Neuron (in vitro differentiated cells): Measurements from ENCODE around the gene CTIF.
"Not testable (repeated sequence)": the region's sequence is repeated elsewhere in the genome, so short reads cannot be mapped to it uniquely, and the experiment has no call there.

Experiments used
- H2AFZ ChIP-seq: one replicate; pipeline ENCODE4 v1.6.1; 2013; ENCODE audit warnings: low read depth, mild to moderate bottlenecking, inconsistent platforms, low read length, moderate library complexity
- H3K27me3 ChIP-seq: one replicate; pipeline ENCODE4 v1.6.1; 2013; ENCODE audit warnings: low read length; ENCODE audit not compliant: insufficient read depth
- H3K36me3 ChIP-seq: one replicate; pipeline ENCODE4 v1.6.1; 2013; ENCODE audit warnings: low read length; ENCODE audit not compliant: insufficient read depth
- H3K4me1 ChIP-seq: one replicate; pipeline ENCODE4 v1.6.1; 2013; ENCODE audit warnings: low read length; ENCODE audit not compliant: insufficient read depth
- H3K4me3 ChIP-seq: 2 replicates; pipeline ENCODE4 v1.5.1; 2013; ENCODE audit warnings: mild to moderate bottlenecking, low read length, moderate library complexity
- H3K9me3 ChIP-seq: one replicate; pipeline ENCODE4 v1.6.1; 2013; ENCODE audit warnings: low read length

Gene CTIF

GRCh38 chr18:48867978-48868377 is 329.1 kb downstream of the CTIF start:
- no peaks in the 10 kb centered on the region for H3K9me3 ChIP-seq
- H3K4me3 ChIP-seq, result no peak overlapping the region
- H3K27me3 ChIP-seq, result no peaks in the 10 kb centered on the region
- H3K36me3 ChIP-seq, result no peaks in the 10 kb centered on the region
- H2AFZ ChIP-seq, result no peak overlapping the region
- peaks cover 8% of the 10 kb centered on the region for H3K4me1 ChIP-seq

DNA sequence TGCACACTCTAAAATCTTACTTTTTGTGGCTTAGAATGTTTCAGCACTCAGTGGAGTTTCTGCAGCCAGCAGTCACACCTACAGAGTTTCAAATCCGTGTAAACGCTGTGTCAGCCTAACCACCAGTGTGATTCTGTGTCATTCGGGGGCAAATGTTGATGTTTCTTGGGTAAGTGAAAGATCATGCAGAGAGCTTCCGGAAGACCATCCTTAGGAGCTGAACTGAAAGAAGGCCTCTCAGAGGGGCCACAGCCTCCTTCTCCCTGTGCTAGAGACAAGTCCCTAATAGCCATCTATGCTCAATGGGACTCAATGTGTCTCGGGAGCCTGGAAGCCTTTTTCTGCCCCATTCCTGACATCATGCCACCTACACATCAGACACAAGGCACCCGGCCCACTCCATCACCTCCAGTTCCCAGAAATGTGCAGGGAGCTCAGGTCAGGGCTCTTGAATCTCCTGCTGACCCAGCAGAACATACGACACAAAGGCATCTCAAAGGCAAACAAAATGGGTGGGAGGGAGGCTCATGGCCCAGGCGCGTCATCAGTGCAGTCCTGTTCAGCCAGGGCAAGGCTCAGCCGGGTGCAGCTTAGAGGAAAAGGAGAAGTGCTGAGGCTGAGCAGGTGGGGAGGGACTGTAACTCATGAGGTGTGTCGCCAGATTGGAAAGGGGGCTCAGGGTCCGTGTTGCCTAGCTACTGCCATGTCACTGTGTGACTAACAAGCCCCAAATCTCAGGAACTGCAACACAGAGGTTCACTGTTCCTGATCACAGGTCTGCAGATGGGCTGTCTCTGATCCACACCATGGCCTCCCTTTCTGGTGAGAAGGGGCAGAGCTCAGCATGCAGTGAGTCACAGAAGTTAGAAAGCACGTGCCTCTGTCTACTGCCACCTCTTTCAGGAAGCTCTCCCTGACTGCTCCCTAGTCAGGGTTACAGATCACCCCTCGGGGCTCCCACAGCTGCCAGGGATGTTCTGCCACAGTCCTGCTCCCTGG is 329.9 kb downstream of the CTIF start:
- H3K27me3 ChIP-seq, result no peaks in the 10 kb centered on the region
- H2AFZ ChIP-seq, result peak overlapping the region; percentile 8

DNA sequence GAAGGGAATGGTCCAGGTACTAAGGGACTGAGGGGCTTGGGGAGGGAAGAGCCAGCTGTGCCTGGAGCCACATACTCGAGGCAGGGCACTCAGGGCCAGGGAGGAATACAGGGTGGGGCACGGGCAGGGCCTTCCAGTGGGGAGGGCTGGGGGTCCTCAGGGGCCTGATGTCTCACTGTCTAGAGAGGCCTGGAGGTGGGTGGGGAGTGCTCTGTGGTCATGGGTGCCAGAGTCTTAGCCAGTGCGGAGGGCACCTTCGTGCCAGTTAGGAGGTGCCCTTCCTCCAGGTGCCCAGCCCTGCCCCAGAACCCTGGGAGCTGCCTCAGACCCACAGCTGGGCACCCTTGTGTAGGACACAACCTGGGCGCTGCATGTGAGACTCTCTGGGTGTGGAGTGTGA is 330.8 kb downstream of the CTIF start:
- H3K27me3 ChIP-seq, result no peaks in the 10 kb centered on the region
- no peaks in the 10 kb centered on the region for H3K9me3 ChIP-seq
- no peaks in the 10 kb centered on the region for H3K36me3 ChIP-seq
- peaks cover 8% of the 10 kb centered on the region for H3K4me1 ChIP-seq
- no peak overlapping the region for H3K4me3 ChIP-seq
- no peak overlapping the region for H2AFZ ChIP-seq

More for the DNA sequence above, 329.9 kb downstream of the CTIF start:
- no peaks in the 10 kb centered on the region for H3K9me3 ChIP-seq
- no peak overlapping the region for H3K4me3 ChIP-seq
- H3K4me1 ChIP-seq, result peaks cover 8% of the 10 kb centered on the region
- H3K36me3 ChIP-seq, result no peaks in the 10 kb centered on the region

DNA sequence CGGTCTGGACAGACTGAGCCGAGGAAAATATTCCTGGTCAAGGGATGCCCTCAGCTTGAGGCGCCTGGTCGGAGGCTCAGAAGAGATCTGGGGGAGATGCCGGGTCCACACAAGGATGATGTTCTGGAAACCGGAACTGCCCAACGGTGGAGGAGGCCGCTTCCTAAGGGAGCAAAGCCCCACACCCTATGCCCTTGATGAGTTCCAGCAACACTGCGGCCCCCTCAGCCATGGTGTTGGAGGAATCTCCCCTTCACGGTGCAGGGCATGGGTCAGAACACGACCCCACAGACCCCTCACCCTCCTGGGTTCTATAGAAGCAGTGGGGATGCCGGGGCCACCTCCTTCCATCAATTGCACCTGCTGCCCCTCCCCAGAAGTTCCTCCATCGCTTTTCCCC is 332.1 kb downstream of the CTIF start:
- H3K27me3 ChIP-seq, H3K4me1 ChIP-seq, H3K36me3 ChIP-seq, H2AFZ ChIP-seq, H3K4me3 ChIP-seq, H3K9me3 ChIP-seq: not testable (repeated sequence)

DNA sequence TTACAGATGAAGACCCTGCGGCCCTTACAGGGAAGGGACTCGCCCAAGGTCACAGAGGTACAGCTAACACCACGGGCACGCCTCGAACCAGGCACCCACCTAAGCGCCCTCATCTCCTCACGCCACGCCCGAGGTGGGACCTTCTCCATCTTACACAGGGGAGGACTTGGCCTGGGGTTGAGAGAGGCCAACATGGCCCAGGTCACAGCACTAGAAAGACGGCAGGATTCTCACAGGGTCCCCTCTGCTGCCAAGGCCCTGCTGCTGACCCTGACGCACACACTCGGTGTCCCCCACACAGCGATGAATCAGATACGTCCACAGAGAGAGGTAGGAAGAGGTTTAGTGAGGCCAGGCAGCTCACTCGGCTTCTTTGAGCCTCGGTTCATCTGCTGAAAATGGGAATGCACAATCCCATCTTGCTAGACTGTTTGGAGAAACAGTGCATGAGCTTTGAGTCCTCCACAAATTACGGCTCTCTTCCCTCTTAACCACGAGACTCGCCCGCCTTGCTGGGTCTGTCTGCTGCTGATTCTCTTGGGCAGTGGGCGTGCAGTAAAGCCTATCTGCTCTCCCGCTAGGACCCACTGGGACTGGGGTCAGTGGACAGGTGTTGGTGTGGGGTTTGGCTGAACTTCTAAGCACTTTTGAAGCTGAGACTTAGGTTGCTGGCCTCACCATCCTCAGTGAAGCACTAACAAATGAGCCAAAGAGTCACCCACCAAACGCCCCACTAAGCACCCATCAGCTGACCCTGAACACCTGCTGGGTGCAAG is 332.7 kb downstream of the CTIF start:
- peaks cover 8% of the 10 kb centered on the region for H3K4me1 ChIP-seq
- H3K9me3 ChIP-seq, result no peaks in the 10 kb centered on the region
- no peaks in the 10 kb centered on the region for H3K27me3 ChIP-seq
- no peak overlapping the region for H2AFZ ChIP-seq
- H3K4me3 ChIP-seq, result no peak overlapping the region
- H3K36me3 ChIP-seq, result no peaks in the 10 kb centered on the region

GRCh38 chr18:48872234-48873145 is 333.7 kb downstream of the CTIF start:
- Histone ChIP-seq H3K4me1 (peaks cover 8% of the 10 kb centered on the region), H2AFZ (no peak overlapping the region), H3K9me3 (no peaks in the 10 kb centered on the region), H3K27me3 (no peaks in the 10 kb centered on the region), H3K4me3 (no peak overlapping the region), H3K36me3 (no peaks in the 10 kb centered on the region)

DNA sequence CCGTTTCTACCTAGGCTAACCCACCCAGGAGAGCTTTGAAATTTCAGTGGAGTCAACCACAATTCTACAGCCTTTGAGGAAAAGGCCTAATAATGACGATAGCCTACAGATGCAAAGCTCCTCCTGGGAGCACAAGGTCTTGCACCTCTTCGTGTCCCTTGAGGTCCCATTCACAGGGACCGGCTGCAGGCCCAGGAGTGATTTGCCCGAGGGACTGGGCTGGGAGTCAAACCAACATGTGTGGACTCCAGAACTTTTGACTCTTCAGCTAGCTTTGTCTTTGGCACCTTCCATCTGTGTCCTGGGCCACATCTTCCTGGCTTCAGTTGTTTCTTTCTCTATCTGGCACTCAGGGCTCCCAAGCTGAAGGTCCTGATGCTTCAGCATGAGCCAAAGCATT is 335.4 kb downstream of the CTIF start:
- H3K27me3 ChIP-seq, result no peaks in the 10 kb centered on the region
- no peaks in the 10 kb centered on the region for H3K9me3 ChIP-seq
- H3K4me3 ChIP-seq, result no peak overlapping the region
- peaks cover 7% of the 10 kb centered on the region for H3K4me1 ChIP-seq
- H3K36me3 ChIP-seq, result no peaks in the 10 kb centered on the region
- H2AFZ ChIP-seq, result no peak overlapping the region

DNA sequence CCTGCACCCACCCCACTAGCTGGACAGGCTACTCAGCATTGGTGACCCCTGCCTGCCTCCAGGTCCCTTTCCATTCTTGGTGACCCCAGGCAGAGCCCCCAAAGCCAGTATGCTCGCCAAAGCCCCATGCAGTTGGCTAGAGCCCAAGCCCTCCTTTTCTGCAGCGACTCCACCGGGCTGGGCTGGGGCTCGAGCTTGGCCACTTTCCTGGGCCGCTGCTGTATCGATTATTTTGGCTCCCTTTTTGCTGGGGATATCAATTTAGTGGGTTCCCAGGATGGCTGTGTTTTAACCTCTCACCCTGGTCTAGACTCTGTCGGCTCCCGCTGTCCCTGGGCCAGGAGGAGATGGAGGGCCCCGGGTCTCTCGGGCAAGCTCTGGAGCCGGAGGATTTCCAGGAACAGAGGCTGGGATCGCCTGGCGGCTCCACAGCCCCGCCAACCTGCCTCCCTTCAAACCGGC is 335.9 kb downstream of the CTIF start:
- Histone ChIP-seq H2AFZ (no peak overlapping the region), H3K36me3 (no peaks in the 10 kb centered on the region), H3K4me3 (no peak overlapping the region), H3K9me3 (no peaks in the 10 kb centered on the region), H3K4me1 (peaks cover 7% of the 10 kb centered on the region), H3K27me3 (no peaks in the 10 kb centered on the region)

- Histone ChIP-seq H3K4me3 (no peak overlapping the region), H2AFZ (no peak overlapping the region), H3K27me3 (no peaks in the 10 kb centered on the region), H3K36me3 (no peaks in the 10 kb centered on the region), H3K9me3 (no peaks in the 10 kb centered on the region), H3K4me1 (peaks cover 7% of the 10 kb centered on the region)
Measured at GRCh38 chr18:48875314-48875941, 336.6 kb downstream of the CTIF start.

GRCh38 chr18:48875942-48876511 is 337.2 kb downstream of the CTIF start:
- H3K4me3 ChIP-seq, result no peak overlapping the region
- H3K36me3 ChIP-seq, result no peaks in the 10 kb centered on the region
- no peaks in the 10 kb centered on the region for H3K9me3 ChIP-seq
- H3K27me3 ChIP-seq, result no peaks in the 10 kb centered on the region
- peaks cover 7% of the 10 kb centered on the region for H3K4me1 ChIP-seq
- no peak overlapping the region for H2AFZ ChIP-seq

DNA sequence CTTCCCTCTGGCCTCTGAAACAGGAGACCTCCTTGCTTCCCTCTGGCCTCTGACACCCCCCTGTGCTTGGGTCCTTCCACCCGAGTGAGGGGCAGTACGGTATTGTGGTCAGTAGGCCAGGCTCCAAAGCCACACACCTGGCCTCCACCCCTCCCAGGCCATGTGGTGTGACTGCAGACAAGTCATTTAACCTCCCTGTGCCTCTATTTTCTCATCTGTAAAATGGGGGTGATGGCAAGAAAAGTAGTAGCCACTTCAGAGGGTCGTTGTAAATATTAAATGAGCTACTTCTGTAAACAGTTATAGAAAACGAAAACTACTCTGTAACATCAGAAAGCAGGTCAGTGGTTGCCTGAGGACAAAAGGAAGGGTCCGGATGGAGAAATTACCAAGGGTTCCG is 337.8 kb downstream of the CTIF start:
- H3K36me3 ChIP-seq, result no peaks in the 10 kb centered on the region
- H2AFZ ChIP-seq, result no peak overlapping the region
- peaks cover 7% of the 10 kb centered on the region for H3K4me1 ChIP-seq
- no peak overlapping the region for H3K4me3 ChIP-seq
- no peaks in the 10 kb centered on the region for H3K9me3 ChIP-seq
- H3K27me3 ChIP-seq, result no peaks in the 10 kb centered on the region

DNA sequence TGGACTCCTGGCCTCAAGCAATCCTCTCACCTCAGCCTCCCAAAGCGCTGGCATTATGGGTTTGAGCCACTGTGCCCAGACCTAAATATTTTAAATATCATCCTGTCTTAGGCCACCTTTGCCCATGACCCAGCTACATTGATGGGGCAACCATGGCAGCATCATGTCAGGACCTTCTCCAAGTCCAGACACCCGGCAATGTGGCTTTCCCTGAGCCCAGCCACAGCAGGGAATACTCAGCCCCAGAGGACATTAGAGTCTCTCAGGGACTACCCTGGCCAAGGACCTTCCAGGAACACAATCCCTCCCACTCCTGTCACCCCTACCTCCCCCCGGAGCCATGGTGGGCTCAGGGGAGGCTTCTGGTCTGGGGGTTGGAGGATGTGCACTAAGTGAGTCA is 339.1 kb downstream of the CTIF start:
- Histone ChIP-seq H3K4me1 (peaks cover 7% of the 10 kb centered on the region), H3K27me3 (no peaks in the 10 kb centered on the region), H3K36me3 (no peaks in the 10 kb centered on the region), H3K9me3 (no peaks in the 10 kb centered on the region), H2AFZ (no peak overlapping the region), H3K4me3 (no peak overlapping the region)
